Liver (tissue), 9 donors: Measurements from ENCODE around the gene HMGA1. TPM values are rescaled to one million over a fixed set of nuclear protein-coding genes. Genes with fewer than 3 reads are reported as not detected.

Source experiments
- DNase-seq: peaks from one replicate; pipeline ENCODE4 v3.0.0-alpha.2; 2017; ENCODE audit warnings: low spot score
- H3K27ac ChIP-seq, 2 donors: one replicate each; pipeline ENCODE4 v1.7.0; 2013; ENCODE audit warnings: inconsistent platforms in 2 of 2, low read length in 2 of 2, control low read depth in 1 of 2, low read depth in 1 of 2, mild to moderate bottlenecking in 1 of 2
- H3K27me3 ChIP-seq, 4 donors: one replicate each; pipeline versions ENCODE4 v1.6.1 to v1.7.0; 2013; ENCODE audit warnings: low read length in 3 of 4, inconsistent platforms in 1 of 4, mild to moderate bottlenecking in 1 of 4, moderate library complexity in 1 of 4; ENCODE audit not compliant: control insufficient read depth in 4 of 4, insufficient read depth in 4 of 4
- H3K36me3 ChIP-seq, 4 donors: one replicate each; pipeline versions ENCODE4 v1.6.1 to v1.7.0; 2013; ENCODE audit warnings: low read length in 3 of 4, mild to moderate bottlenecking in 3 of 4, low read depth in 1 of 4, moderate library complexity in 1 of 4; ENCODE audit not compliant: control insufficient read depth in 4 of 4, insufficient read depth in 3 of 4
- H3K4me1 ChIP-seq, 4 donors: one replicate each; pipeline versions ENCODE4 v1.6.1 to v1.7.0; 2013; ENCODE audit warnings: low read length in 3 of 4, mild to moderate bottlenecking in 3 of 4, moderate library complexity in 1 of 4; ENCODE audit not compliant: control insufficient read depth in 4 of 4, insufficient read depth in 4 of 4
- H3K4me3 ChIP-seq, 3 donors: one replicate each; pipeline versions ENCODE4 v1.6.1 to v1.7.0; 2013; ENCODE audit warnings: low read length in 3 of 3, control low read depth in 1 of 3, low read depth in 1 of 3, mild to moderate bottlenecking in 1 of 3
- H3K9ac ChIP-seq, 2 donors: one replicate each; pipeline ENCODE4 v1.7.0; 2013; ENCODE audit warnings: low read length in 2 of 2, mild to moderate bottlenecking in 2 of 2, moderate library complexity in 2 of 2, control low read depth in 1 of 2, low read depth in 1 of 2
- H3K9me3 ChIP-seq, 4 donors: one replicate each; pipeline versions ENCODE4 v1.6.1 to v1.7.0; 2013; ENCODE audit warnings: low read length in 3 of 4; ENCODE audit not compliant: control insufficient read depth in 4 of 4
- EGR1 ChIP-seq, 2 donors: IDR thresholded peaks; 2 replicates each; pipeline ENCODE4 v1.6.1; 2016 to 2018; ENCODE audit warnings: antibody characterized with exemption in 2 of 2, low read depth in 2 of 2
- FOXA1 ChIP-seq: IDR thresholded peaks from 2 replicates; pipeline ENCODE4 v1.6.1; 2016; ENCODE audit warnings: antibody characterized with exemption
- FOXA2 ChIP-seq: IDR thresholded peaks from 2 replicates; pipeline ENCODE4 v1.6.1; 2016; ENCODE audit warnings: antibody characterized with exemption
- GABPA ChIP-seq, 2 donors: IDR thresholded peaks in 1 of 2; conservative IDR thresholded peaks in 1 of 2; 2 replicates each; pipeline ENCODE4 v1.6.1; 2016; ENCODE audit warnings: antibody characterized with exemption in 2 of 2, mild to moderate bottlenecking in 1 of 2, moderate library complexity in 1 of 2
- HNF4A ChIP-seq, 2 donors: conservative IDR thresholded peaks; 2 replicates each; pipeline ENCODE4 v1.6.1; 2016; ENCODE audit warnings: antibody characterized with exemption in 2 of 2, mild to moderate bottlenecking in 2 of 2
- HNF4G ChIP-seq: IDR thresholded peaks from 2 replicates; pipeline ENCODE4 v1.6.1; 2016; ENCODE audit warnings: antibody characterized with exemption
- JUND ChIP-seq, 2 donors: IDR thresholded peaks; 2 replicates each; pipeline ENCODE4 v1.6.1; 2016; ENCODE audit warnings: antibody characterized with exemption in 2 of 2
- NR2F2 ChIP-seq: IDR thresholded peaks from 2 replicates; pipeline ENCODE4 v1.6.1; 2016; ENCODE audit warnings: antibody characterized with exemption
- RAD21 ChIP-seq, 2 donors: IDR thresholded peaks; 2 replicates each; pipeline ENCODE4 v1.6.1; 2016; ENCODE audit warnings: antibody characterized with exemption in 2 of 2, mild to moderate bottlenecking in 2 of 2
- RXRA ChIP-seq, 2 donors: IDR thresholded peaks; 2 replicates each; pipeline ENCODE4 v1.6.1; 2017 to 2018; ENCODE audit warnings: antibody characterized with exemption in 2 of 2, mild to moderate bottlenecking in 1 of 2
- TAF1 ChIP-seq: conservative IDR thresholded peaks from 2 replicates; pipeline ENCODE4 v1.6.1; 2016; ENCODE audit warnings: antibody characterized with exemption, mild to moderate bottlenecking
- YY1 ChIP-seq: IDR thresholded peaks from 2 replicates; pipeline ENCODE4 v1.6.1; 2016; ENCODE audit warnings: antibody characterized with exemption, mild to moderate bottlenecking
- WGBS: extraction: QIAGEN DNeasy Blood & Tissue Kit; methylation state at CpG from one replicate; pipeline ENCODE4 v1.1.7; 2013; 5-methylcytosine and 5-hydroxymethylcytosine counted together
- polyA plus RNA-seq, 2 donors: library from polyadenylated mRNA; stranded (reverse) in 1 of 2; unstranded in 1 of 2; fragments of 200-250 nt in 1 of 2; fragments of >200 nt in 1 of 2; fragmentation: Nextera tagmentation in 1 of 2; extraction: Ambion mirVana in 1 of 2; gene quantifications; one replicate each; pipeline versions ENCODE4 v1.2.1 to v1.2.3, GENCODE V29; 2013 to 2015
- total RNA-seq, 2 donors: library from RNA; depleted of rRNA; stranded (reverse); fragments of >200 nt; gene quantifications; one replicate each; pipeline ENCODE4 v1.2.3, GENCODE V29; 2014
- TF ChIP-seq, protein P1 (sequence below): IDR thresholded peaks from 2 replicates; pipeline ENCODE4 v1.6.1; 2016; ENCODE audit warnings: antibody characterized with exemption
- TF ChIP-seq, protein P2 (sequence below): fragments of 150-350 bp; IDR thresholded peaks from 2 replicates; pipeline ENCODE4 v1.5.1; 2017; ENCODE audit warnings: improper control_type of control experiment, low read depth, low read length; ENCODE audit not compliant: missing input control
- TF ChIP-seq, protein P3 (sequence below): IDR thresholded peaks from 2 replicates; pipeline ENCODE4 v1.6.1; 2016; ENCODE audit warnings: antibody characterized with exemption, mild to moderate bottlenecking
- TF ChIP-seq, protein P4 (sequence below): IDR thresholded peaks from 2 replicates; pipeline ENCODE4 v1.6.1; 2016; ENCODE audit warnings: antibody characterized with exemption
- donor health status: healthy.
- donor health status: healthy.
- donor health status: healthy.
- donor health status: healthy.
- donor health status: healthy.

Gene HMGA1
- total and polyA plus RNA-seq, 4 donors = 4.2 to 118 (median 8.5) TPM

DNA sequence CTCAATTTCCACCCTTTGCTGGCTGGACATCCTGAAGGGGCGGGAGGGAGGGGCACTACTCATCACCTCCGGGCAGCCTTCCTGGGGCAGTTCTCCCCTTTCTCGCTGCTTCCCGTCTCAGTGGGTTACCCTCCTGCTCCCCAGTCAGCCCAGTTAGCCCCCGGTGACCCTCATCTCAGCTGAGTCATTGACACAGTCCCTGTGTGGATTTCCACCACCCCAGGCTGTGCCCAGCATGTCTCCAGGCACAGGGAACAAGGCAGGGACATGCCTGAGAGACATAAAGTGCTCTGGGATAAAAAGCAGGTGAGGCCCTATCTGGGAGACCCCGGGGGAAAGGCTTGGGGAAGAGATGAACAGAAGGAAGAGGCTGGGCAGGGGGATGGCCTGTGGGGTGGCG lies 29.9 kb upstream of the HMGA1 start:
- no peak overlapping the region for H3K4me3 ChIP-seq
- no peak overlapping the region for H3K9ac ChIP-seq
- no peak for DNase-seq
- no peaks in the 10 kb centered on the region for H3K9me3 ChIP-seq
- no peaks in the 10 kb centered on the region for H3K36me3 ChIP-seq
- H3K27ac ChIP-seq = no peak overlapping the region
- TF ChIP-seq HNF4G = no peak
- TF ChIP-seq HNF4A (conservative IDR thresholded peaks at IDR 0.05) = no peak
- TF ChIP-seq, protein P1, sequence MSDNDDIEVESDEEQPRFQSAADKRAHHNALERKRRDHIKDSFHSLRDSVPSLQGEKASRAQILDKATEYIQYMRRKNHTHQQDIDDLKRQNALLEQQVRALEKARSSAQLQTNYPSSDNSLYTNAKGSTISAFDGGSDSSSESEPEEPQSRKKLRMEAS = no peak
- TF ChIP-seq JUND (IDR thresholded peaks at IDR 0.05) = no peak
- TF ChIP-seq, protein P2, sequence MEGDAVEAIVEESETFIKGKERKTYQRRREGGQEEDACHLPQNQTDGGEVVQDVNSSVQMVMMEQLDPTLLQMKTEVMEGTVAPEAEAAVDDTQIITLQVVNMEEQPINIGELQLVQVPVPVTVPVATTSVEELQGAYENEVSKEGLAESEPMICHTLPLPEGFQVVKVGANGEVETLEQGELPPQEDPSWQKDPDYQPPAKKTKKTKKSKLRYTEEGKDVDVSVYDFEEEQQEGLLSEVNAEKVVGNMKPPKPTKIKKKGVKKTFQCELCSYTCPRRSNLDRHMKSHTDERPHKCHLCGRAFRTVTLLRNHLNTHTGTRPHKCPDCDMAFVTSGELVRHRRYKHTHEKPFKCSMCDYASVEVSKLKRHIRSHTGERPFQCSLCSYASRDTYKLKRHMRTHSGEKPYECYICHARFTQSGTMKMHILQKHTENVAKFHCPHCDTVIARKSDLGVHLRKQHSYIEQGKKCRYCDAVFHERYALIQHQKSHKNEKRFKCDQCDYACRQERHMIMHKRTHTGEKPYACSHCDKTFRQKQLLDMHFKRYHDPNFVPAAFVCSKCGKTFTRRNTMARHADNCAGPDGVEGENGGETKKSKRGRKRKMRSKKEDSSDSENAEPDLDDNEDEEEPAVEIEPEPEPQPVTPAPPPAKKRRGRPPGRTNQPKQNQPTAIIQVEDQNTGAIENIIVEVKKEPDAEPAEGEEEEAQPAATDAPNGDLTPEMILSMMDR = no peak
- TF ChIP-seq GABPA (IDR thresholded peaks at IDR 0.05 in 1 of 2, conservative IDR thresholded peaks at IDR 0.05 in 1 of 2) = no peak
- no peak for TF ChIP-seq FOXA1
- no peak for TF ChIP-seq RAD21 (IDR thresholded peaks at IDR 0.05)
- TF ChIP-seq EGR1 (IDR thresholded peaks at IDR 0.05; ENCODE audit: low read depth in 2 of 2) = no peak
- TF ChIP-seq TAF1 = no peak
- TF ChIP-seq, protein P3, sequence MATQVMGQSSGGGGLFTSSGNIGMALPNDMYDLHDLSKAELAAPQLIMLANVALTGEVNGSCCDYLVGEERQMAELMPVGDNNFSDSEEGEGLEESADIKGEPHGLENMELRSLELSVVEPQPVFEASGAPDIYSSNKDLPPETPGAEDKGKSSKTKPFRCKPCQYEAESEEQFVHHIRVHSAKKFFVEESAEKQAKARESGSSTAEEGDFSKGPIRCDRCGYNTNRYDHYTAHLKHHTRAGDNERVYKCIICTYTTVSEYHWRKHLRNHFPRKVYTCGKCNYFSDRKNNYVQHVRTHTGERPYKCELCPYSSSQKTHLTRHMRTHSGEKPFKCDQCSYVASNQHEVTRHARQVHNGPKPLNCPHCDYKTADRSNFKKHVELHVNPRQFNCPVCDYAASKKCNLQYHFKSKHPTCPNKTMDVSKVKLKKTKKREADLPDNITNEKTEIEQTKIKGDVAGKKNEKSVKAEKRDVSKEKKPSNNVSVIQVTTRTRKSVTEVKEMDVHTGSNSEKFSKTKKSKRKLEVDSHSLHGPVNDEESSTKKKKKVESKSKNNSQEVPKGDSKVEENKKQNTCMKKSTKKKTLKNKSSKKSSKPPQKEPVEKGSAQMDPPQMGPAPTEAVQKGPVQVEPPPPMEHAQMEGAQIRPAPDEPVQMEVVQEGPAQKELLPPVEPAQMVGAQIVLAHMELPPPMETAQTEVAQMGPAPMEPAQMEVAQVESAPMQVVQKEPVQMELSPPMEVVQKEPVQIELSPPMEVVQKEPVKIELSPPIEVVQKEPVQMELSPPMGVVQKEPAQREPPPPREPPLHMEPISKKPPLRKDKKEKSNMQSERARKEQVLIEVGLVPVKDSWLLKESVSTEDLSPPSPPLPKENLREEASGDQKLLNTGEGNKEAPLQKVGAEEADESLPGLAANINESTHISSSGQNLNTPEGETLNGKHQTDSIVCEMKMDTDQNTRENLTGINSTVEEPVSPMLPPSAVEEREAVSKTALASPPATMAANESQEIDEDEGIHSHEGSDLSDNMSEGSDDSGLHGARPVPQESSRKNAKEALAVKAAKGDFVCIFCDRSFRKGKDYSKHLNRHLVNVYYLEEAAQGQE = no peak
- TF ChIP-seq RXRA (IDR thresholded peaks at IDR 0.05) = no peak
- TF ChIP-seq, protein P4, sequence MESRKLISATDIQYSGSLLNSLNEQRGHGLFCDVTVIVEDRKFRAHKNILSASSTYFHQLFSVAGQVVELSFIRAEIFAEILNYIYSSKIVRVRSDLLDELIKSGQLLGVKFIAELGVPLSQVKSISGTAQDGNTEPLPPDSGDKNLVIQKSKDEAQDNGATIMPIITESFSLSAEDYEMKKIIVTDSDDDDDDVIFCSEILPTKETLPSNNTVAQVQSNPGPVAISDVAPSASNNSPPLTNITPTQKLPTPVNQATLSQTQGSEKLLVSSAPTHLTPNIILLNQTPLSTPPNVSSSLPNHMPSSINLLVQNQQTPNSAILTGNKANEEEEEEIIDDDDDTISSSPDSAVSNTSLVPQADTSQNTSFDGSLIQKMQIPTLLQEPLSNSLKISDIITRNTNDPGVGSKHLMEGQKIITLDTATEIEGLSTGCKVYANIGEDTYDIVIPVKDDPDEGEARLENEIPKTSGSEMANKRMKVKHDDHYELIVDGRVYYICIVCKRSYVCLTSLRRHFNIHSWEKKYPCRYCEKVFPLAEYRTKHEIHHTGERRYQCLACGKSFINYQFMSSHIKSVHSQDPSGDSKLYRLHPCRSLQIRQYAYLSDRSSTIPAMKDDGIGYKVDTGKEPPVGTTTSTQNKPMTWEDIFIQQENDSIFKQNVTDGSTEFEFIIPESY = no peak
- TF ChIP-seq FOXA2 = no peak
- H3K4me1 ChIP-seq = no peaks in the 10 kb centered on the region
- WGBS = 75% methylated on average over 7 of the region's 7 CpGs
- H3K27me3 ChIP-seq = no peaks in the 10 kb centered on the region

DNA sequence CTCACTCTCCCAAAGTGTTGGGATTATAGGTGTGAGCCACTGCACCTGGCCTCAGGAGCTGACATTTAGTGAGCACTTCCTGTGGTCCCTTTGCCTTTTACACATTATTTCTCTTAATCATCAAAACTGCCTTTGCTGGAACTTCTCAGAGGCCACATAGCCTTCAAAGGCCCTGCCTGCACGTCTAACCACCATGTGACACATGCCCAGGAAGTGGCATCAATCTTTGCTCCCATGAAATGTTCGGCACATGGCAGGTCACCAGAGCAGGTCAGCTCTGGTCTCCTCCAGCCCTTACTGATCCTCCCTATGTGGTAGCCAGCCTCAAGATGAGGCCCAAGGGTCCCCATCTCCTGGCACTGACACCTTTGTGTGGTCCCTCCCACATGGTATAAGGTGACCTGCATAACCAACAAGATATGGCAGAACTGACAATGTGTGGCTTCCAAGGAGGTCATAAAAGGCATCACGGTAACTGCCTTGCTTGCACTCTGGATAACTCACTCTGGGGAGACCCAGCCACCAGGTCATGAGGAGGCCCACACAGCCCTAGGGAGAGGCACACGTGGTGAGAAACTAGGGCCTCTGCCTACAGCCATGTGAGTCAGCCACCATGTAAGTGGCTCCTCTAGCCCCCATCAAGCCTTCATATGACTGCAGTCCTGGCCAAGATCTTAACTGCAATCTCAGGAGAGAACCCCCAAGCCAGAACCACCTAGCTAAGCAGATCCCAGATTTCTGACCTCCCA lies 28.8 kb upstream of the HMGA1 start:
- no peak overlapping the region for H3K27ac ChIP-seq
- no peak for DNase-seq
- no peak overlapping the region for H3K4me3 ChIP-seq
- TF ChIP-seq YY1 (no peak), GABPA (IDR thresholded peaks at IDR 0.05 in 1 of 2, conservative IDR thresholded peaks at IDR 0.05 in 1 of 2) (no peak), HNF4A (conservative IDR thresholded peaks at IDR 0.05) (no peak), EGR1 (IDR thresholded peaks at IDR 0.05; ENCODE audit: low read depth in 2 of 2) (no peak), RXRA (IDR thresholded peaks at IDR 0.05) (no peak), FOXA1 (no peak), NR2F2 (no peak)
- TF ChIP-seq, protein P1 = no peak
- no peaks in the 10 kb centered on the region for H3K9me3 ChIP-seq
- H3K4me1 ChIP-seq = no peaks in the 10 kb centered on the region
- H3K36me3 ChIP-seq = no peaks in the 10 kb centered on the region
- 87% methylated on average over 4 of the region's 4 CpGs for WGBS
- H3K9ac ChIP-seq = no peak overlapping the region
- H3K27me3 ChIP-seq = no peaks in the 10 kb centered on the region
